Measurements from ENCODE around the gene FLT3. TPM values are rescaled to one million over a fixed set of nuclear protein-coding genes. Genes with fewer than 3 reads are reported as not detected.

FLT3 gene
- polyA plus RNA-seq, 1 donor, result 0.15 TPM

DNA sequence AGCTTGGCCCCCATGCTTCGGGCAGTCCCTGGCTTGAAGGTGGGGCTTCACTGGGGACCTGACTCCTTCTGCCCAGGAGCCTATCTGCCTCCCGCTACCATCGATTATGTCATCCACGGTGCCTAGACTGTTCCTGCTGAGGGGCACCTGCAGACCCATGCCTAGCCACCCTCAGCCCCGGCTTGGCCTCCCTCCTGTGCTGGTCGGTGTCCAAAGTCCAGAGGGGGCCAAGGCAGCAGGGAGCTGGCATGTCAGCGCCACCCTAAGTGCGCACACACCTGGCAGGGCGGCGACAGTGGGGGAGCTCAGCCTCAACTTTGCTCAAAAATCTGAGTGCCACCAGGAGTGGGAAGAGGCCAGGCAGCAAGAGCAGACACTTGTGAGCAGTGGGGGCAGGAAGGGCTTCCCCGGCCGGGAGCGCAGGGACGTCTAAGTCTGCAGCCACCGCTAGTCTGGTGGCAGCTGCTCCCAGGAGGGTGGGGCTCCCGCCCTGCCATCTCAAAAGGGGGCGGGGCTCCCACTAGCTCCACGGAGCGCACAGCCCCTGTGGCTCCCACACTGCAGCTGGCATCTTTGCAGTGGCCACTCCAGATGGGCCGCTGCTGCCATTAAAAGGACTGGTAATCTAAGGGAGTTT lies 98.4 kb downstream of the FLT3 start:
- no peak for DNase-seq (ENCODE audit: low read depth)

DNA sequence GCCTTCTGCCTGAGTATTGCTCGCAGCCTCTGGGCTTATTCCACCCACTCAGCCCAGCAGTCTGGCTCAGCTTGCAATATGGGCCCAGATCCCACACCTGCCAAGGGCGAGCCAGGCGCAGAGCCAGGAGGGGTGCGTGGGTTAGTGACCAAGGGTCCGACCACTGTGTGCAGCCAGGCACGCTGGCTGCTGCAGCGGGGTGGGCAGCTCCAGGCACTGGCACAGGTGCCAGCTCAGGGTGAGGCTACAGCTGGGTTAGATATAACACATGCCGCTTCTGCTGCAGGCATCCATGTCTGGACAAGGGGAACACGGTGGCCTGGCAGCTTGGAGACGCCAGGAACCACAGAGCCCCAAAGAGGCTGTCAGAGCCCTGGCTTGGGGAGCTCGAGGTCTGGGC lies 99.3 kb downstream of the FLT3 start:
- DNase-seq (ENCODE audit: low read depth), result no peak

DNA sequence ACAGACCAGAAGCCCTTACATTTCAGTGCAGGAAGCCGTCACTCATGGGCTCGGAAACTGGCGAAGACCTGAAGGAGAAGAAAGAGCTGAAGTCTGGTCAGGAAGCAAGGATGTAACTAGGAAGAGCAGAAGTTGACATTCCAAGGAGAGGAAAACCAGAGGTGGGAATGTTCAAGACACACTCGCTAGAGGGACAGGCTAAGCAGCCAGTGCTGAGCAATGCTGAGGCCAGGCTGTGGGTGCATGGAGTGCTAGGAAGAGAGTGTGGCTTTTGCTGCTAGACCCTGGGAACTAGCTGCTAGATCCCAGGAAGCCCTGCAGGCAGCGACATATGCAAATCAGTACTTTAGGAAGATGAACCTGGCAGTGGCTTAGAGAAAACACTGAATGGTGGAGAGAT lies 99.8 kb downstream of the FLT3 start:
- no peak for DNase-seq (ENCODE audit: low read depth)

- no peak for DNase-seq (ENCODE audit: low read depth)
Observed at GRCh38 chr13:27997904-27998522, 102.4 kb downstream of the FLT3 start.

GRCh38 chr13:27991881-27992280 lies 108.5 kb downstream of the FLT3 start:
- no peak for DNase-seq (ENCODE audit: low read depth)

GRCh38 chr13:27988520-27988919 lies 111.9 kb downstream of the FLT3 start, which contains the start of gene URAD:
URAD (minus strand) TSS chr13:27988693; CDS start chr13:27988637, 56 bp downstream.
- DNase-seq (ENCODE audit: low read depth), result no peak

- DNase-seq (ENCODE audit: low read depth), result no peak
Observed at GRCh38 chr13:27985600-27985999, 114.8 kb downstream of the FLT3 start.

DNA sequence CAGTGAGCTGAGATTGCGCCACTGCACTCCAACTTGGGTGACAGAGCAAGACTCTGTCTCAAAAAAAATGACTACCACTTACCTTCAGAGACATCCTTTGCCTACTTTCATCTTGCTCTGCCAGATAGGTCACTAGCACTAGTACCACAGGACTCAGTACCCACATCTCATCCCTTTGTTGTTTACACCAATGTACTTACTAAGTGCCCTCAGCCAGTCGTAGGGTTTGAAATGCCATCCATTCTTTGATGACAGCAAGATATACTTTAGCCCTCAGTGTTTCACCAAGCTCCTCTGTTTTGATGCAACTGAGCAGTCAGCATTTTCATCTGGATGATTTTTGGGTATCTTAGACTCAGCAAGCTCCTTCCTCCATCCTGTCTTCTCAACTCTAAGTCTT lies 118.0 kb downstream of the FLT3 start:
- DNase-seq (ENCODE audit: low read depth), result no peak

DNA sequence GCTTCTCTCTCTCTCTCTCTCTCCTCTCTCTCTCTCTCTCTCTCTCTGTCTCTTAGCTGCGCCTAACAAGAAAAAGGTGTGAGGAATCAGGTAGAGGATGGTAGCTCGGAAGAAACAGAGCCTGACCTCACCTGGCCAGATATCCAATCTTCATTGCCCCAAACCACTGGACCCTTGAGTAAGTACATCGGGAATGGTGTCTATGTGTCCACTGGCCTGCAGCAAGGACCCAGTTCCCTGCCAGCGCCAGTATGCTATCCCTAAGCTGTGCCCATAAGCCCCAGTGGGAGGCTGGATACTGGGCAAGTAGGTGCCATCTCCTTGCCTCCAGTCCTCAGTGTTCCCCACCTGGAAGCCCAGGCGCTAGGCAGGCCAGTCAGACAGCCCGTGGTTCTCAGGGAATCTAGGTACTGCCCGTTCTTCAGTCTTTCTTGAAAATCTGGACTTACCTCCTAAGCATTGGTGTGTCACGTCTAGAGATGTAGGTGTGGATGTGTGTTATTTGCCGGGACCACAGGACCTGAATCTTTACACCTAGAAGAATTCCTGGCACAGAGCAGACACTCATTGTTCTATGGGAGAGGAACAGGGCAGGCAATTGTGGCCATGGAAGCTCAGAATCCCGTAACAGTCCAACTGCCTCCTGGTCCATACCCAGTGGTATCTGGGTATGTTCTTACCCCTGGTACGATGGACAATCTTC lies 119.2 kb downstream of the FLT3 start:
- DNase-seq (ENCODE audit: low read depth), result no peak

DNA sequence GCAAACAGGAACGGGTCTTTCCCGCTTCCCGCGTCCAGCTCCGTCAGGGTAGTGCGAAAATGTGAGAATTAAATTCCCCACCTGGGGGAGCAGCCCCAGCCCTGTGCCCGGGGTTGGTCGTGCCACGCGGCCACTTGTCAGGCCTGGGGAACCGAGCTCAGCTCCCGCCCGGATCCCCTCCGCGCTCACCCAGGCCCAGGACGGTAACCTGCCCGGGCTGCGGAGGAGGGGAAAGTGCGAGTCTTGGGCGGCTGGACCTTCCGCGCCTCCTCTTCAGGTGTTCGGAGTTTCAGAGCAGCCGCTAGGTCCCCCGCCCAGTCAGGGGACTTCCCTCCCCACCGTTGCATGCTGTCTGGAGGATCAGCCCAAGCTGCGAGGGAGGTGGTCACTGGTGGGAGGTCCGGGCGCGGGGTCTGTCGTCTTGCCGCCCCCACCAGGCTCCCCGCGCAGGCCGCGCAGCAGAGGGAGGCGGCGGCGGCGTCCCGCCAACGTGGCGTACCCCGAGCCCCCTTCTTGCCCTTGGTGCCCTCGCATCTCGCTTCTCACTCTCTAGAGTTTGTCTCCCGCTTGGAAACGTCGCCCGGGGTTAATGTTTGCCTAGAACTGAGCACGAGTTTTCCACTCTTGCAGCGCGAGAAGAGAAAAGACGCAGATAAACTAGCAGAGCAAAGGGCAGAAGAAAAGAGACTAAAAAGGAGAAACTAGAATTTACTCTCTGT lies 119.9 kb downstream of the FLT3 start:
- DNase-seq (ENCODE audit: low read depth), result no peak

DNA sequence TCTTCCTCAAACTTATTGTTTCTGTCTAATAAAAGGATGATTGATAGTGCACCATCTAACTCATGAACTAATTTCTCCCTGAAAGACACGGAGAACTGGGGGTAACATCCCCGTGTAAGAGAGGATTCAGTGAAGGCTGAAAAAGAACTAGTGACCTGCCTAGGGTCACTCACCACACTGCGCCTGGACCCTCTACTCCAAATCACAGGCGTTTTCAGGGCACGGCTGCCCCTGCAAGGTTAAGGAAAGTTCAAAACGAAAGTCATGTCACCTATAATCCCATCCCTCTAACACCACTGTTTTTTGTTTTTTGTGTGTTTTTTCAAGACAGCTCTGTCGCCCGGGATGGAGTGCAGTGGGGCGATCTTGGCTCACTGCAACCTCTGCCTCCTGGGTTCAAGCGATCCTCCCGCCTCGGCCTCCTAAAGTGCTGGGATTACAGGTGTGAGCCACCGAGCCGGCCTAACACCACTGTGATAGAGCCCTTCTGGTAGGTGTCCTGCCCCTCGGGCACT lies 120.6 kb downstream of the FLT3 start:
- DNase-seq (ENCODE audit: low read depth), result no peak

GRCh38 chr13:27979001-27979643 lies 121.3 kb downstream of the FLT3 start:
- DNase-seq (ENCODE audit: low read depth), result no peak

DNA sequence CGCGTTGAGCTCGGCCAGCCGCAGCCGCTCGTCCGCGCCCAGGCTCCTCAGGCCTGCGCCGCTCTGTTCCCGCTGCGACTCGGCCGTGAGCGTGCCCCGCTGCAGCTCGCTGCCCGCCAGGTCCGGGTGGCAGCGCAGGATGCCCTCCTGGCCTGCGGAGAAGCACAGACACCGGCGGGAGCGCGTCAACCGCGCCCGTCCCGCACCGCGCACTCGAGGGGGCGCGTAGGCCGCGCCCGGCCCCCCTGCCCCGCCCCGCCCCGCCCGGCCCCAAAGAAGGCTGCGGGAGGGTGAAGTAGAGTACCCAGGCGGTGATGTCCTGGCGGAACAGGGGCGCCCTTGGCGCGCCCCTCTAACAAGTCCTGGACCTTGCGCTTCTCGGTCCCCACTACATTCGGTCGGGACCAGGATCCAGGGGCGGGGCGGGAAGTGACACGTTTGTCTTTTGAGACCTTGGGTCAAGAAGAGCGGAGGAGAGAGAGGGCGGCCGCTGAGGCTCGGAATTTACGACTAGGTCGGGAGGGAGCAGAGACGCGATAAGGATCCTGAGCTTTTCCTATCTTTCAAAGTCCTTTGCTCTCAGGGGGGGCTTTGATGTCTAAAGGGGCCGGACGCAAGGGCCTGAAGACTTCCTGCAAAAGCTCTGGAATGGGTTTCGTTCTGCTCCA lies 121.9 kb downstream of the FLT3 start:
- DNase-seq (ENCODE audit: low read depth), result no peak

GRCh38 chr13:27977476-27978300 lies 122.7 kb downstream of the FLT3 start:
- DNase-seq (ENCODE audit: low read depth), result no peak

DNA sequence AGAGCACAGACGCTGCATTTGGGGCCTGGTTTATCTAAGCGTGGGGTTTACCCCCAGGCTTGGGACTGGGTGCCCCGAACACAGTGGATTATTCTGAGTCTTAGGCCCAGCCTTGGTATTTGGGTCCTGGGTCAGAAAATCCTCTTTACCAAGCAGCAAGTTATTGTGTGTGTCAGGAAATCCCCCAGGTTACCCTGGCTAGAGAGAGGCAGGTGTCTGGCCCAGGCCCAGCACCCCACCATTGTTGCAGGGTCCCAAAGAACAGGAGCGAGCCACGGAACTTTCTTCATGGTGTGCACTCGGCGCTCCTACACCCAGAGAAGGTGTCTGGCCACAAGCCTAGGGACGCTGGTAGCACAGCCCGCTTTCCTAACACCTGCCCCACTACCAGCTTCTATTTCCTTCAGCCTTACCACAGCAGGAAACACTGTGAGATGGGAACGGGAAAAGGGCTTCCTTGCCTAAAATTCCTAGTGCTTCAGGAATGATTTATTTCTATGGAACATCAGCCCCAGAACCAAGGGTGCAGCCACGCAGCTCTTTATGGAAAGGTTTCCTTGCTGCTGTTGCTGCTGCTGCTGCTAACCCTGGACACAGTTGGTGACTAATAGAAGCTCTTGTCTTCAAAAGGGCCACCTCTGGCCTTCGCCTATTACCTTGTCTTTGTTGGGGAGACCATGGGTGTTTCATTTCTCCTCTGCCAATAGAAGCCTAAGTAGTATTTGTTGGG lies 123.8 kb downstream of the FLT3 start:
- no peak for DNase-seq (ENCODE audit: low read depth)

- DNase-seq (ENCODE audit: low read depth), result no peak
Observed at GRCh38 chr13:27975564-27976361, 124.6 kb downstream of the FLT3 start.

DNA sequence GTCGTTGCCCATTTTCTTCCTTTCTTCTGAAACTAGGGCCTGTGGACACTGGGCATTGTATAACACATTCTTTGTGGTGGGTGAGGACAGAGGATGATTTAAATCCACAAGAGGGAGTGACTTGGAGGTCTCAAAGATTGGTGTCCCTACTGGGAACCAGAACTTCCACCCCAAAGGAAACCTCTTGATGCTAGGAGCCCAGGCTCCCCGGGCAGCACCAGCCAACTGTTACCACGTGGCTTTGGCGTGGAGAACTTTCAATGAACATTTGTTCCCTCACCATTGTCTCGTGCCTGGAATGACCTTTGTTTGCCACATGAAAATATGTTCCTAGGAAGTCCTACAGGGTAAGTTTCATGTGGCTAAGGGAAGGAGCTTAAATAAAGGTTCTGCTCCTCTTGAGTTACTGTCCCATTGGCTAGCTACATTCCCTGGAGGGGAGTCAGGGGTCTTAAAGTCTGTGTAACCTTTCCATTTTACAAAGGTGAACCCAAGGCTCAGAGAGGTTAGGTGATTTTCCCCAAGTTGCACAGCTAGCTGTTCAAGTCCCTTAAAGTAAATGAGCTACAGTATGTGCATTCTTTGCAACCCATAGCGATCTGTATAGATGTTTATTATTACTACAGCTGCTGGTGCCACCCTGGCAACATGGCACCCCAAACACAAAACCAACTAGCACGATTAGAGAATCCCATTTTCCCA lies 126.3 kb downstream of the FLT3 start:
- no peak for DNase-seq (ENCODE audit: low read depth)

- DNase-seq (ENCODE audit: low read depth), result no peak
Observed at GRCh38 chr13:27973291-27973690, 127.1 kb downstream of the FLT3 start.
